CD4-positive, alpha-beta T cell (primary cell): ENCODE data around the gene SLC2A5. TPM values are rescaled to one million over a fixed set of nuclear protein-coding genes. Genes with fewer than 3 reads are reported as not detected.

Experiments
- ATAC-seq: fragments of 200-7000 bp; cut with Tn5 transposase; one replicate; pipeline ENCODE4 v1.10.0; 2022; ENCODE audit warnings: mild to moderate bottlenecking; ENCODE audit not compliant: poor library complexity
- CTCF ChIA-PET: fragments of 350-600 bp; sonication (Branson Sonifier 250); formaldehyde crosslinking; loops from one replicate; lab custom pipeline; 2021; ENCODE audit warnings: antibody characterized with exemption, inconsistent platforms; lab: Charles Lee
- POLR2A ChIA-PET: fragments of 350-600 bp; sonication (Branson Sonifier 250); formaldehyde crosslinking; loops from one replicate; lab custom pipeline; 2021; ENCODE audit warnings: antibody characterized with exemption, inconsistent platforms; lab: Charles Lee
- DNase-seq, 14 experiments: peaks; one replicate each; pipeline ENCODE4 v3.0.0-alpha.2; 2013 to 2020; ENCODE audit warnings: mixed read lengths in 2 of 14
- H3K27ac ChIP-seq, 2 donors: one replicate each; pipeline versions ENCODE4 v1.5.1 to v1.7.0; 2013; ENCODE audit warnings: low read length in 2 of 2, low read depth in 1 of 2, mild to moderate bottlenecking in 1 of 2
- H3K27me3 ChIP-seq, 2 experiments: 1 replicate in 1 of 2; 2 replicates in 1 of 2; pipeline versions ENCODE4 v1.6.1 to v1.7.0; 2013; ENCODE audit warnings: low read length in 2 of 2, control low read depth in 1 of 2, mild to moderate bottlenecking in 1 of 2, moderate library complexity in 1 of 2; ENCODE audit not compliant: insufficient read depth in 2 of 2, control insufficient read depth in 1 of 2
- H3K36me3 ChIP-seq: one replicate; pipeline ENCODE4 v1.6.1; 2013; ENCODE audit warnings: low read length, control low read depth; ENCODE audit not compliant: insufficient read depth
- H3K4me1 ChIP-seq: one replicate; pipeline ENCODE4 v1.6.1; 2013; ENCODE audit warnings: low read length, control low read depth; ENCODE audit not compliant: insufficient read depth
- H3K4me3 ChIP-seq: one replicate; pipeline ENCODE4 v1.5.1; 2013; ENCODE audit warnings: mild to moderate bottlenecking, low read length, moderate library complexity
- H3K9me3 ChIP-seq, 2 experiments: 1 replicate in 1 of 2; 2 replicates in 1 of 2; pipeline versions ENCODE4 v1.6.1 to v1.7.0; 2013; ENCODE audit warnings: low read length in 2 of 2, mild to moderate bottlenecking in 2 of 2, control low read depth in 1 of 2, moderate library complexity in 1 of 2; ENCODE audit not compliant: control insufficient read depth in 1 of 2, insufficient read depth in 1 of 2
- H3K27ac Mint-ChIP-seq: one replicate; pipeline ENCODE4 v1.8.0; 2020; ENCODE audit warnings: mixed read lengths
- H3K27me3 Mint-ChIP-seq: one replicate; pipeline ENCODE4 v1.8.0; 2021; ENCODE audit warnings: mixed read lengths
- H3K36me3 Mint-ChIP-seq: one replicate; pipeline ENCODE4 v1.8.0; 2021; ENCODE audit warnings: low read depth, mixed read lengths
- H3K4me1 Mint-ChIP-seq: one replicate; pipeline ENCODE4 v1.8.0; 2021; ENCODE audit warnings: low read depth, mixed read lengths
- H3K4me3 Mint-ChIP-seq: one replicate; pipeline ENCODE4 v1.8.0; 2020; ENCODE audit warnings: mild to moderate bottlenecking, mixed read lengths
- H3K9me3 Mint-ChIP-seq: one replicate; pipeline ENCODE4 v1.8.0; 2020; ENCODE audit warnings: mixed read lengths
- CTCF ChIP-seq: fragments of 200-600 bp; IDR thresholded peaks from one replicate; pipeline ENCODE4 v1.8.0; 2022; ENCODE audit warnings: antibody characterized with exemption, mild to moderate bottlenecking
- intact Hi-C, 2 experiments: fragments of 100-400 bp; cut with DNase I in 1 of 2; cut with micrococcal nuclease in 1 of 2; formaldehyde crosslinking; loops; one replicate each; pipeline versions ENCODE4 v1.15.1 to v1.9.0; 2023 to 2025; cut with DNase I, micrococcal nuclease
- total RNA-seq, 174 experiments: library from RNA in 2 of 174; stranded (reverse) in 2 of 174; gene quantifications; one replicate each; pipeline ENCODE4 v1.2.3 and lab custom pipeline; 2021 to 2026

Gene SLC2A5
- total RNA-seq, 2 experiments from 2014 or later, result not detected

- H3K4me1 Mint-ChIP-seq, result peaks cover 5% of the 10 kb centered on the region
- peaks cover 6% of the 10 kb centered on the region for H3K4me1 ChIP-seq
- no peaks in the 10 kb centered on the region for H3K36me3 Mint-ChIP-seq
- ATAC-seq, result no peak
- no peak overlapping the region for H3K27ac ChIP-seq
- CTCF ChIA-PET, result interaction anchor here (0.7 to 3.2 kb wide), 26 partner anchors 9 to 479 kb away, joined by 3 to 66 read pairs (median 5); partner anchors contain the start of gene ENO1
- TF ChIP-seq CTCF, result peak; percentile 15
- H3K9me3 Mint-ChIP-seq, result no peaks in the 10 kb centered on the region
- no peaks in the 10 kb centered on the region for H3K27me3 ChIP-seq
- H3K27ac Mint-ChIP-seq, result no peak overlapping the region
- intact Hi-C loops, result loop anchor here (1.0 to 10.0 kb wide), 4 partner anchors 17 to 189 kb away; no protein-coding TSS in a partner anchor
- POLR2A ChIA-PET, result interaction anchor here (0.7 to 1.9 kb wide), 7 partner anchors 18 to 136 kb away, joined by 3 to 7 read pairs (median 3); partner anchors contain the start of gene ENO1
- H3K27me3 Mint-ChIP-seq, result peaks cover 4% of the 10 kb centered on the region
- no peak for DNase-seq
- no peak overlapping the region for H3K4me3 ChIP-seq
- H3K9me3 ChIP-seq, result no peaks in the 10 kb centered on the region
- H3K4me3 Mint-ChIP-seq, result no peak overlapping the region
- H3K36me3 ChIP-seq, result no peaks in the 10 kb centered on the region
Observed at GRCh38 chr1:9005395-9005708, 64.1 kb downstream of the SLC2A5 start.

GRCh38 chr1:9004700-9005394 is 64.6 kb downstream of the SLC2A5 start:
- intact Hi-C loops, result loop anchor here (1.0 to 10.0 kb wide), 4 partner anchors 16 to 190 kb away; no protein-coding TSS in a partner anchor
- no peak overlapping the region for H3K4me3 ChIP-seq
- no peak overlapping the region for H3K4me3 Mint-ChIP-seq

More at GRCh38 chr1:9004700-9005394, 64.6 kb downstream of the SLC2A5 start:
- Histone ChIP-seq H3K9me3 (no peaks in the 10 kb centered on the region), H3K27ac (no peak overlapping the region), H3K4me1 (peaks cover 6% of the 10 kb centered on the region), H3K27me3 (no peaks in the 10 kb centered on the region), H3K36me3 (no peaks in the 10 kb centered on the region)
- ChIA-PET CTCF (interaction anchor here (0.5 to 3.2 kb wide), 39 partner anchors 8 to 478 kb away, joined by 3 to 66 read pairs (median 4); partner anchors contain the start of gene ENO1), POLR2A (interaction anchor here (0.6 to 1.9 kb wide), 8 partner anchors 16 to 135 kb away, joined by 3 to 7 read pairs (median 3); partner anchors contain the start of gene ENO1)
- H3K9me3 Mint-ChIP-seq, result no peaks in the 10 kb centered on the region
- peak; percentile 98 for ATAC-seq
- DNase-seq, result peak; percentile 60 to 89 (median 80)
- H3K27ac Mint-ChIP-seq, result no peak overlapping the region
- peaks cover 5% of the 10 kb centered on the region for H3K4me1 Mint-ChIP-seq
- H3K27me3 Mint-ChIP-seq, result peaks cover 4% of the 10 kb centered on the region
- H3K36me3 Mint-ChIP-seq, result no peaks in the 10 kb centered on the region
- TF ChIP-seq CTCF, result peak; percentile 87
